HL-60 (cell line): Measurements from ENCODE around the gene TSPAN18.

Experiments
- TF ChIP-seq, protein P1 (sequence below): IDR thresholded peaks from one replicate; pipeline ENCODE4 v1.5.1; 2011; ENCODE audit warnings: low read length, control low read depth, inconsistent platforms; ENCODE audit not compliant: insufficient read depth
- TF ChIP-seq, protein P2 (sequence below): IDR thresholded peaks from 2 replicates; pipeline ENCODE4 v1.6.1; 2012; ENCODE audit warnings: low read depth; ENCODE audit not compliant: insufficient replicate concordance

GRCh38 chr11:44777209-44778194 is 50.7 kb downstream of the TSPAN18 start:
- TF ChIP-seq, protein P1, sequence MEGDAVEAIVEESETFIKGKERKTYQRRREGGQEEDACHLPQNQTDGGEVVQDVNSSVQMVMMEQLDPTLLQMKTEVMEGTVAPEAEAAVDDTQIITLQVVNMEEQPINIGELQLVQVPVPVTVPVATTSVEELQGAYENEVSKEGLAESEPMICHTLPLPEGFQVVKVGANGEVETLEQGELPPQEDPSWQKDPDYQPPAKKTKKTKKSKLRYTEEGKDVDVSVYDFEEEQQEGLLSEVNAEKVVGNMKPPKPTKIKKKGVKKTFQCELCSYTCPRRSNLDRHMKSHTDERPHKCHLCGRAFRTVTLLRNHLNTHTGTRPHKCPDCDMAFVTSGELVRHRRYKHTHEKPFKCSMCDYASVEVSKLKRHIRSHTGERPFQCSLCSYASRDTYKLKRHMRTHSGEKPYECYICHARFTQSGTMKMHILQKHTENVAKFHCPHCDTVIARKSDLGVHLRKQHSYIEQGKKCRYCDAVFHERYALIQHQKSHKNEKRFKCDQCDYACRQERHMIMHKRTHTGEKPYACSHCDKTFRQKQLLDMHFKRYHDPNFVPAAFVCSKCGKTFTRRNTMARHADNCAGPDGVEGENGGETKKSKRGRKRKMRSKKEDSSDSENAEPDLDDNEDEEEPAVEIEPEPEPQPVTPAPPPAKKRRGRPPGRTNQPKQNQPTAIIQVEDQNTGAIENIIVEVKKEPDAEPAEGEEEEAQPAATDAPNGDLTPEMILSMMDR: no peak
- TF ChIP-seq, protein P2, sequence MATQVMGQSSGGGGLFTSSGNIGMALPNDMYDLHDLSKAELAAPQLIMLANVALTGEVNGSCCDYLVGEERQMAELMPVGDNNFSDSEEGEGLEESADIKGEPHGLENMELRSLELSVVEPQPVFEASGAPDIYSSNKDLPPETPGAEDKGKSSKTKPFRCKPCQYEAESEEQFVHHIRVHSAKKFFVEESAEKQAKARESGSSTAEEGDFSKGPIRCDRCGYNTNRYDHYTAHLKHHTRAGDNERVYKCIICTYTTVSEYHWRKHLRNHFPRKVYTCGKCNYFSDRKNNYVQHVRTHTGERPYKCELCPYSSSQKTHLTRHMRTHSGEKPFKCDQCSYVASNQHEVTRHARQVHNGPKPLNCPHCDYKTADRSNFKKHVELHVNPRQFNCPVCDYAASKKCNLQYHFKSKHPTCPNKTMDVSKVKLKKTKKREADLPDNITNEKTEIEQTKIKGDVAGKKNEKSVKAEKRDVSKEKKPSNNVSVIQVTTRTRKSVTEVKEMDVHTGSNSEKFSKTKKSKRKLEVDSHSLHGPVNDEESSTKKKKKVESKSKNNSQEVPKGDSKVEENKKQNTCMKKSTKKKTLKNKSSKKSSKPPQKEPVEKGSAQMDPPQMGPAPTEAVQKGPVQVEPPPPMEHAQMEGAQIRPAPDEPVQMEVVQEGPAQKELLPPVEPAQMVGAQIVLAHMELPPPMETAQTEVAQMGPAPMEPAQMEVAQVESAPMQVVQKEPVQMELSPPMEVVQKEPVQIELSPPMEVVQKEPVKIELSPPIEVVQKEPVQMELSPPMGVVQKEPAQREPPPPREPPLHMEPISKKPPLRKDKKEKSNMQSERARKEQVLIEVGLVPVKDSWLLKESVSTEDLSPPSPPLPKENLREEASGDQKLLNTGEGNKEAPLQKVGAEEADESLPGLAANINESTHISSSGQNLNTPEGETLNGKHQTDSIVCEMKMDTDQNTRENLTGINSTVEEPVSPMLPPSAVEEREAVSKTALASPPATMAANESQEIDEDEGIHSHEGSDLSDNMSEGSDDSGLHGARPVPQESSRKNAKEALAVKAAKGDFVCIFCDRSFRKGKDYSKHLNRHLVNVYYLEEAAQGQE: no peak
